Omental fat pad (tissue), 4 donors: ENCODE results near the gene KATNB1. TPM values are rescaled to one million over a fixed set of nuclear protein-coding genes. Genes with fewer than 3 reads are reported as not detected.
"Not testable (repeated sequence)": the region's sequence is repeated elsewhere in the genome, so short reads cannot be mapped to it uniquely, and the experiment has no call there.

Experiments
- ATAC-seq: fragments of 150-250 bp; one replicate; pipeline ENCODE4 v1.9.1; 2016; ENCODE audit warnings: mild to moderate bottlenecking, moderate library complexity; ENCODE audit not compliant: low FRiP score
- DNase-seq: peaks from one replicate; pipeline ENCODE4 v3.0.0-alpha.2; 2019; ENCODE audit warnings: low spot score
- CTCF ChIP-seq, 3 donors: fragments of 450-650 bp; IDR thresholded peaks; one replicate each; pipeline ENCODE4 v1.5.1; 2016 to 2017; ENCODE audit warnings: antibody characterized with exemption in 3 of 3, mild to moderate bottlenecking in 3 of 3, moderate library complexity in 2 of 3
- total RNA-seq, 4 donors: library from RNA; depleted of rRNA; stranded (reverse); fragments of >200 nt; gene quantifications; one replicate each; pipeline ENCODE4 v1.1.0, GENCODE V29; 2016

KATNB1 gene
- total RNA-seq, 4 donors from 2014 or later = 8.7 to 23.5 (median 14.1) TPM

GRCh38 chr16:57773019-57773418 is 37.4 kb downstream of the KATNB1 start:
- no peak for DNase-seq
- no peak for TF ChIP-seq CTCF (IDR thresholded peaks at IDR 0.05)
- no peak for ATAC-seq

GRCh38 chr16:57773655-57774295 is 38.2 kb downstream of the KATNB1 start:
- no peak for TF ChIP-seq CTCF (IDR thresholded peaks at IDR 0.05)
- ATAC-seq (no peak), DNase-seq (no peak)

- no peak for TF ChIP-seq CTCF (IDR thresholded peaks at IDR 0.05)
- no peak for ATAC-seq
- DNase-seq = no peak
Measured at GRCh38 chr16:57774705-57775285, 39.2 kb downstream of the KATNB1 start.

- no peak for TF ChIP-seq CTCF (IDR thresholded peaks at IDR 0.05)
- ATAC-seq (no peak), DNase-seq (no peak)
Measured at GRCh38 chr16:57775661-57776469, 40.3 kb downstream of the KATNB1 start.

GRCh38 chr16:57778658-57779057 is 43.1 kb downstream of the KATNB1 start:
- TF ChIP-seq CTCF (IDR thresholded peaks at IDR 0.05) = no peak
- ATAC-seq = no peak

GRCh38 chr16:57779836-57780235 is 44.3 kb downstream of the KATNB1 start:
- not testable (repeated sequence) for DNase-seq, ATAC-seq

More at GRCh38 chr16:57778658-57779057, 43.1 kb downstream of the KATNB1 start:
- DNase-seq = no peak

- no peak for TF ChIP-seq CTCF (IDR thresholded peaks at IDR 0.05)
- no peak for DNase-seq
- ATAC-seq = no peak
Measured at GRCh38 chr16:57781349-57781740, 45.8 kb downstream of the KATNB1 start.
